ENCODE measurements around the gene HBA1.
"Not testable (repeated sequence)": the region's sequence is repeated elsewhere in the genome, so short reads cannot be mapped to it uniquely, and the experiment has no call there.

Gene HBA1

GRCh38 chr16:176477-177382, at the start of gene HBA1:
Gene HBA1, plus strand, starts transcription at chr16:176680. Its CDS starts 37 bp downstream, at chr16:176717.
- not testable (repeated sequence) for ATAC-seq

GRCh38 chr16:129075-129474, 47.4 kb upstream of the HBA1 start:
- no peak for TF ChIP-seq TSHZ2 (CRISPR knock-in tag; IDR thresholded peaks at IDR 0.05)
- no peak for TF ChIP-seq ISL1 (CRISPR knock-in tag; IDR thresholded peaks at IDR 0.05)
- no peak for TF ChIP-seq SNAI2 (CRISPR knock-in tag; IDR thresholded peaks at IDR 0.05)
- TF ChIP-seq ZC3H10 (CRISPR knock-in tag; IDR thresholded peaks at IDR 0.05) = no peak
- TF ChIP-seq ZNF565 (CRISPR knock-in tag; conservative IDR thresholded peaks at IDR 0.05; ENCODE audit: low read depth) = no peak
- TF ChIP-seq OSR1 (CRISPR knock-in tag; IDR thresholded peaks at IDR 0.05) = no peak
- no peak for TF ChIP-seq ZNF8 (CRISPR knock-in tag; IDR thresholded peaks at IDR 0.05)
- TF ChIP-seq CSDC2 (CRISPR knock-in tag; IDR thresholded peaks at IDR 0.05) = no peak
- no peak for TF ChIP-seq PATZ1 (CRISPR knock-in tag; IDR thresholded peaks at IDR 0.05; ENCODE audit: borderline replicate concordance)
- TF ChIP-seq ZFP30 (CRISPR knock-in tag; IDR thresholded peaks at IDR 0.05) = no peak
- no peak for TF ChIP-seq RARB (CRISPR knock-in tag; IDR thresholded peaks at IDR 0.05)
- TF ChIP-seq ESRRG (CRISPR knock-in tag; IDR thresholded peaks at IDR 0.05) = no peak
- no peak for TF ChIP-seq BACH2 (CRISPR knock-in tag; IDR thresholded peaks at IDR 0.05; ENCODE audit: borderline replicate concordance)
- TF ChIP-seq CREB5 (CRISPR knock-in tag; IDR thresholded peaks at IDR 0.05; ENCODE audit: low read depth) = no peak
- no peak for TF ChIP-seq ZNF70 (CRISPR knock-in tag; IDR thresholded peaks at IDR 0.05)
- TF ChIP-seq PPARA (CRISPR knock-in tag; IDR thresholded peaks at IDR 0.05; ENCODE audit: borderline replicate concordance) = no peak
- TF ChIP-seq ARNTL (CRISPR knock-in tag; IDR thresholded peaks at IDR 0.05; ENCODE audit: borderline replicate concordance, low read depth) = no peak
- no peak for TF ChIP-seq POU6F1 (CRISPR knock-in tag; IDR thresholded peaks at IDR 0.05; ENCODE audit: borderline replicate concordance, low read depth)
- TF ChIP-seq ZFP3 (CRISPR knock-in tag; IDR thresholded peaks at IDR 0.05) = no peak
- no peak for ATAC-seq

GRCh38 chr16:130533-131173, 45.8 kb upstream of the HBA1 start:
- TF ChIP-seq ARNTL (CRISPR knock-in tag; IDR thresholded peaks at IDR 0.05; ENCODE audit: borderline replicate concordance, low read depth) = no peak
- TF ChIP-seq ZNF70 (CRISPR knock-in tag; IDR thresholded peaks at IDR 0.05) = no peak
- no peak for TF ChIP-seq ZNF8 (CRISPR knock-in tag; IDR thresholded peaks at IDR 0.05)
- TF ChIP-seq POU6F1 (CRISPR knock-in tag; IDR thresholded peaks at IDR 0.05; ENCODE audit: borderline replicate concordance, low read depth) = no peak
- TF ChIP-seq ZFP30 (CRISPR knock-in tag; IDR thresholded peaks at IDR 0.05) = no peak
- ATAC-seq = no peak
